NB4 (cell line): ENCODE results near the gene BCAS3.

Source experiments
- DNase-seq: peaks from one replicate; pipeline ENCODE4 v3.0.0; 2010; ENCODE audit warnings: low read depth
- H3K4me3 ChIP-seq: one replicate; pipeline ENCODE4 v1.5.1; 2011; ENCODE audit warnings: mild to moderate bottlenecking, low read depth, low read length, moderate library complexity
- MAX ChIP-seq: IDR thresholded peaks from 2 replicates; pipeline ENCODE4 v1.6.1; 2011; ENCODE audit warnings: low read depth, low read length
- MYC ChIP-seq: IDR thresholded peaks from 2 replicates; pipeline ENCODE4 v1.6.1; 2011; ENCODE audit warnings: low read depth, low read length
- POLR2A ChIP-seq: IDR thresholded peaks from 2 replicates; pipeline ENCODE4 v1.6.1; 2011; ENCODE audit warnings: mild to moderate bottlenecking; ENCODE audit not compliant: insufficient read length; ENCODE audit errors: extremely low read depth
- TF ChIP-seq, protein P1 (sequence below): IDR thresholded peaks from one replicate; pipeline ENCODE4 v1.5.1; 2012; ENCODE audit warnings: low read depth, low read length

The BCAS3 gene

GRCh38 chr17:61218438-61218837 lies 540.8 kb downstream of the BCAS3 start:
- TF ChIP-seq MAX (no peak), MYC (no peak), POLR2A (no peak)
- TF ChIP-seq, protein P1, sequence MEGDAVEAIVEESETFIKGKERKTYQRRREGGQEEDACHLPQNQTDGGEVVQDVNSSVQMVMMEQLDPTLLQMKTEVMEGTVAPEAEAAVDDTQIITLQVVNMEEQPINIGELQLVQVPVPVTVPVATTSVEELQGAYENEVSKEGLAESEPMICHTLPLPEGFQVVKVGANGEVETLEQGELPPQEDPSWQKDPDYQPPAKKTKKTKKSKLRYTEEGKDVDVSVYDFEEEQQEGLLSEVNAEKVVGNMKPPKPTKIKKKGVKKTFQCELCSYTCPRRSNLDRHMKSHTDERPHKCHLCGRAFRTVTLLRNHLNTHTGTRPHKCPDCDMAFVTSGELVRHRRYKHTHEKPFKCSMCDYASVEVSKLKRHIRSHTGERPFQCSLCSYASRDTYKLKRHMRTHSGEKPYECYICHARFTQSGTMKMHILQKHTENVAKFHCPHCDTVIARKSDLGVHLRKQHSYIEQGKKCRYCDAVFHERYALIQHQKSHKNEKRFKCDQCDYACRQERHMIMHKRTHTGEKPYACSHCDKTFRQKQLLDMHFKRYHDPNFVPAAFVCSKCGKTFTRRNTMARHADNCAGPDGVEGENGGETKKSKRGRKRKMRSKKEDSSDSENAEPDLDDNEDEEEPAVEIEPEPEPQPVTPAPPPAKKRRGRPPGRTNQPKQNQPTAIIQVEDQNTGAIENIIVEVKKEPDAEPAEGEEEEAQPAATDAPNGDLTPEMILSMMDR, result no peak
- H3K4me3 ChIP-seq, result no peak overlapping the region
- peak; percentile 41 for DNase-seq

GRCh38 chr17:61219460-61219859 lies 541.8 kb downstream of the BCAS3 start:
- no peak for DNase-seq
- H3K4me3 ChIP-seq, result no peak overlapping the region
- TF ChIP-seq MAX, result no peak
- TF ChIP-seq, protein P1, result no peak

GRCh38 chr17:61221181-61221580 lies 543.5 kb downstream of the BCAS3 start:
- no peak for TF ChIP-seq MYC
- TF ChIP-seq, protein P1, result no peak
- no peak for TF ChIP-seq MAX
- no peak for TF ChIP-seq POLR2A
- H3K4me3 ChIP-seq, result no peak overlapping the region
- DNase-seq, result peak; percentile 15

DNA sequence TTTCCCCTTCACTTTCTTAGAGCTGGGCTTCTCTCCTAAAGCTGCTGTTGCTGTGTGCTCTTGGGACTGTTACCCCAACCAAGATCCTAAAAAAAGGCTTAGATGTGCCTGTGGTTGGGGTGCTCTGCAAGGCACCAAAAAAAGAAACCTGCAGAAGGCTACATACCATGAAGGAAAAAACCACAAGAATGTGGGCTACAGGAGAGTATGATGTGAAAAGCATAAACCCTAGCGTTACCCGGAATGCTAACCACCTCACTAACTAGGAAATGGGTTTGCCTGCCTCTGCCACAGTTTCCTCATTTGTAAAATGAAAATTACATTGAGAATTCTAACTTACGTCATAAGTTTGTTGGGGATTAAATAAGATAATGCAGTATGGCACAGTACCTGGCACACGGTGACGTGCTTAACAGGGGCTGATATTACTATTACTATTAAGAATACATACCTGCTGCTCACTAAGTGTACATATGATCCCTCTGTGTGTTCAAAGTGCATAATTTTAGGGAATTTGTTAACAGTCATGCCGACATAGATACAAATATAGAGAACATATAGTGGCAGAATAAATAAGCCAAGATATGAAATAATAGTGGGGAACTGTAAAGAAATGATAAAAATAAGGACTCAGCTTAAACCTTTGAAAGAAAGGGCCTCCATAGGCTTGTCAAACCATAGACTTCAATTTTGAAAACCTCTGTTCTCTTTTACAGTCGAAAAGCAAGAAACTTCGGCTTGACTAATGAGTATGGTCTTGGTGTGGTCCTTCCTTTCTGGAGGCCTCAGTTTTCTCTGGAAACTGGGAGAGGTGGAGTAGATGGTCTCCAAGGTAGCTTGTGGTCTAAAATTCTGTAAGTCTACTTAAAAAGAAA lies 544.2 kb downstream of the BCAS3 start:
- TF ChIP-seq MYC (no peak), POLR2A (no peak), MAX (no peak)
- TF ChIP-seq, protein P1, result no peak
- DNase-seq, result no peak
- no peak overlapping the region for H3K4me3 ChIP-seq

DNA sequence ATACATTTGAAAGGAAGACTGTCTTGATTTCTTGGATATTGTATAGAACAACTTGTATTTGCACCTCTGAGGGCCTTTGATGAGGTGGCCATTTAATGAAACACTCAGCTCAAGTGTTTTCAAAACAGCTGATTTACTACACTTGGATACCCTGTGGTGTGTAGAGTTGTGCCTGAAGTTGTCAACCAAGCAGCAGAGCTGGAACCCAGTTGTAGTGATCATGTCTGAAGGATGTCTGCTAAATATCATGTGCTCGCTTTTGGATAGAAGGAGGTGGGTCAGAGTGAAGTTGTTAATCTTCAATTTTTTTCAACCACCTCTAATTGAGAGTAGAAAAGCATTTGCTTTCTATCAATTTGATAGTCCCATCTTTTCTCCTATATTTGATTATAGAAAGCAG lies 546.1 kb downstream of the BCAS3 start:
- DNase-seq, result no peak
- no peak overlapping the region for H3K4me3 ChIP-seq
- TF ChIP-seq, protein P1, result no peak
- TF ChIP-seq MAX, result no peak
- TF ChIP-seq MYC, result no peak
- no peak for TF ChIP-seq POLR2A
